ENCODE results near the gene FOXP1. TPM values are rescaled to one million over a fixed set of nuclear protein-coding genes. Genes with fewer than 3 reads are reported as not detected.

The FOXP1 gene
- total RNA-seq, 1 donor from 2014 or later = 107 TPM

DNA sequence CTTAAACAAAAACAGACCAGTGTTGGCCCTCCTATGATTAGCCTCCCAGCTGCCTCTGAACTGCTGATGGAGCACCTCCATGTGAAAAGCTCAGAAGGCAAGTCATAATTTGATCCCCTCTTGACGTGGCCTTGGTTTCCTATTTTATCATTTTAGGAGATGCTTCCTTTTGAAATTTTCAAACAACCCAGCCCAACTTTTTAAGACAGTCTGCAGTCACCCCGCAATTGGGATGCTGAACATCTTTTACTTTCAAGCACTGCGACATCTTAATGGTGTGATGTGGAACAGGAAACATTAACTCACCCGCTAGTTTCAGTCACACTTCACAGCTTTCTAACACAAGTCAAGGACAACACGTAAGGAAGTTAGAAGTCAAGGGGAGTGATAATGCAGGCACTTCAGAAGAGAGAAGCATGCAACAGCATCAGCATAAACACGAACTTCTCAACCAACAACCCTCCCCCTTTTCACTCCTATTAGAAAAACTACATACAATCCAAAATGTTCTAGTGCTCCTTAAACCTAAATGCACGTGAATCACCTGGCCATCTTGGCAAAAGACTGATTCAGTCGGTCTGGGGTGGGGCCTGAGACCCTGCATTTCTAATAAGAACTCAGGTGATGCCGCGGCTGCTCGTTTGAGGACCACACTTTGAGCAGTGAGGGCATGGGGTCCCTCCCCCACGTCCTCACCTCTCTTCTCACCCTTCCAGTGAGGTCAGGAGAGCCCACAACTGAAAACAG lies 161.5 kb downstream of the FOXP1 start:
- Mint-ChIP-seq H3K4me3 (ENCODE audit: unreplicated experiment) (no peak overlapping the region), H3K27ac (ENCODE audit: unreplicated experiment) (peak overlapping the region; percentile 18), H3K36me3 (ENCODE audit: low read depth, unreplicated experiment) (peaks cover 11% of the 10 kb centered on the region), H3K9me3 (ENCODE audit: unreplicated experiment) (no peaks in the 10 kb centered on the region), H3K27me3 (ENCODE audit: low read depth, unreplicated experiment) (no peaks in the 10 kb centered on the region), H3K4me1 (ENCODE audit: low read depth, unreplicated experiment) (peaks cover 39% of the 10 kb centered on the region)
- H3K79me2 ChIP-seq (ENCODE audit: insufficient read depth, low read length) = peaks cover 77% of the 10 kb centered on the region
- peaks cover 80% of the 10 kb centered on the region for H4K20me1 ChIP-seq (ENCODE audit: insufficient read depth, low read length)
- no peaks in the 10 kb centered on the region for H3K36me3 ChIP-seq (ENCODE audit: insufficient read depth, low read length)
- no peaks in the 10 kb centered on the region for H3K9me3 ChIP-seq (ENCODE audit: insufficient read depth, low read depth, low read length)
- H3K27me3 ChIP-seq (ENCODE audit: insufficient read depth, low read length) = no peaks in the 10 kb centered on the region
- DNase-seq (ENCODE audit: low read depth) = no peak
- no peak for TF ChIP-seq EZH2 (IDR thresholded peaks at IDR 0.05; ENCODE audit: insufficient read depth, low read length)
- TF ChIP-seq, protein P1, sequence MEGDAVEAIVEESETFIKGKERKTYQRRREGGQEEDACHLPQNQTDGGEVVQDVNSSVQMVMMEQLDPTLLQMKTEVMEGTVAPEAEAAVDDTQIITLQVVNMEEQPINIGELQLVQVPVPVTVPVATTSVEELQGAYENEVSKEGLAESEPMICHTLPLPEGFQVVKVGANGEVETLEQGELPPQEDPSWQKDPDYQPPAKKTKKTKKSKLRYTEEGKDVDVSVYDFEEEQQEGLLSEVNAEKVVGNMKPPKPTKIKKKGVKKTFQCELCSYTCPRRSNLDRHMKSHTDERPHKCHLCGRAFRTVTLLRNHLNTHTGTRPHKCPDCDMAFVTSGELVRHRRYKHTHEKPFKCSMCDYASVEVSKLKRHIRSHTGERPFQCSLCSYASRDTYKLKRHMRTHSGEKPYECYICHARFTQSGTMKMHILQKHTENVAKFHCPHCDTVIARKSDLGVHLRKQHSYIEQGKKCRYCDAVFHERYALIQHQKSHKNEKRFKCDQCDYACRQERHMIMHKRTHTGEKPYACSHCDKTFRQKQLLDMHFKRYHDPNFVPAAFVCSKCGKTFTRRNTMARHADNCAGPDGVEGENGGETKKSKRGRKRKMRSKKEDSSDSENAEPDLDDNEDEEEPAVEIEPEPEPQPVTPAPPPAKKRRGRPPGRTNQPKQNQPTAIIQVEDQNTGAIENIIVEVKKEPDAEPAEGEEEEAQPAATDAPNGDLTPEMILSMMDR (IDR thresholded peaks at IDR 0.05; ENCODE audit: insufficient read depth, low read depth, low read length) = no peak
- no peak overlapping the region for H3K9ac ChIP-seq (ENCODE audit: low read length)
- H3K27ac ChIP-seq (ENCODE audit: low read depth, low read length) = no peak overlapping the region
- no peak overlapping the region for H3K4me3 ChIP-seq (ENCODE audit: insufficient read depth, low read depth, low read length)
- H3K4me1 ChIP-seq (ENCODE audit: insufficient read depth, low read length) = peaks cover 25% of the 10 kb centered on the region
- H2AFZ ChIP-seq (ENCODE audit: low read depth, low read length) = no peak overlapping the region
- no peak overlapping the region for H3K4me2 ChIP-seq (ENCODE audit: low read length)
- FAIRE-seq = no peak

DNA sequence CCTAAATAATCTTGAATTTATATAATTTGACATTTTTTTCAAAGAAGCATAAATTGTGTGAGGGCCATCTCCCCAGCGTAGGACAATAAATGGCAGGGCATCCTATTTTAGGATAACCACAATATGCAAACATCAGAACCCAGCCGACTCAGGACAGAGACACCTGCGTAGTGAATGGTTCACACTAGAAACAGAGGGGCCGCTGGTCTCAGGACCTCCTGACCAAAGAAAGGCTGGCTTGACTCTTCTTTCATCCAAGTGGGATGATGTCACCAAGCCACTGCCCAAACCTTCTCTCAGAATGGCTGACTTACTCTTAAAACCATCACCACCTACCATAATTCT lies 162.1 kb downstream of the FOXP1 start:
- H4K20me1 ChIP-seq (ENCODE audit: insufficient read depth, low read length) = peaks cover 85% of the 10 kb centered on the region
- H3K9me3 ChIP-seq (ENCODE audit: insufficient read depth, low read depth, low read length) = no peaks in the 10 kb centered on the region
- no peak overlapping the region for H3K27ac ChIP-seq (ENCODE audit: low read depth, low read length)
- no peak overlapping the region for H3K9ac ChIP-seq (ENCODE audit: low read length)
- H3K4me1 ChIP-seq (ENCODE audit: insufficient read depth, low read length) = peaks cover 24% of the 10 kb centered on the region
- Mint-ChIP-seq H3K4me3 (ENCODE audit: unreplicated experiment) (no peak overlapping the region), H3K4me1 (ENCODE audit: low read depth, unreplicated experiment) (peaks cover 39% of the 10 kb centered on the region), H3K27ac (ENCODE audit: unreplicated experiment) (peak overlapping the region; percentile 18), H3K9me3 (ENCODE audit: unreplicated experiment) (no peaks in the 10 kb centered on the region), H3K27me3 (ENCODE audit: low read depth, unreplicated experiment) (no peaks in the 10 kb centered on the region), H3K36me3 (ENCODE audit: low read depth, unreplicated experiment) (peaks cover 11% of the 10 kb centered on the region)
- no peaks in the 10 kb centered on the region for H3K36me3 ChIP-seq (ENCODE audit: insufficient read depth, low read length)
- no peak overlapping the region for H3K4me3 ChIP-seq (ENCODE audit: insufficient read depth, low read depth, low read length)
- DNase-seq (ENCODE audit: low read depth) (no peak), FAIRE-seq (no peak)
- H3K4me2 ChIP-seq (ENCODE audit: low read length) = no peak overlapping the region
- TF ChIP-seq EZH2 (IDR thresholded peaks at IDR 0.05; ENCODE audit: insufficient read depth, low read length) = no peak
- TF ChIP-seq, protein P1 (IDR thresholded peaks at IDR 0.05; ENCODE audit: insufficient read depth, low read depth, low read length) = no peak
- no peak overlapping the region for H2AFZ ChIP-seq (ENCODE audit: low read depth, low read length)
- peaks cover 83% of the 10 kb centered on the region for H3K79me2 ChIP-seq (ENCODE audit: insufficient read depth, low read length)
- H3K27me3 ChIP-seq (ENCODE audit: insufficient read depth, low read length) = no peaks in the 10 kb centered on the region

DNA sequence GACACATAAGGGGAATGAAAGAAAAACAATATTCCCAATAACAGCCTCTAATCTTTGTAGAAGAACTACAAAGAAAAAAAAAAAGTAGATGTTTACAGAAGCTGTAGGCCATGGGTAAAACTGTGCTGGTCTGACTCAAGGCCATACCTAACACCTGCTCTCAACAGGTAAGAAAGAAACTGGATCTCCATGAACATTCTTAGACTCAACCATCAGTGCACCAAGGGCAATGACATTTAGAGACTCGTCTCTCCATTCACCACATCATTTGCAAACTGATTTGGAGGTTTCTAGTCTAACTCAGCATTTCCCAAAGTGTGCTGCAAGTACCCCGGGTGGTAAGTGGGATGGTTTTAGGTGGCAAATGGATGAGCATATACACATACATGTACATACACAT lies 164.2 kb downstream of the FOXP1 start:
- Histone ChIP-seq H3K36me3 (ENCODE audit: insufficient read depth, low read length) (no peaks in the 10 kb centered on the region), H3K9me3 (ENCODE audit: insufficient read depth, low read depth, low read length) (no peaks in the 10 kb centered on the region), H3K9ac (ENCODE audit: low read length) (no peak overlapping the region), H3K4me3 (ENCODE audit: insufficient read depth, low read depth, low read length) (no peak overlapping the region), H2AFZ (ENCODE audit: low read depth, low read length) (no peak overlapping the region), H3K4me2 (ENCODE audit: low read length) (no peak overlapping the region), H3K27ac (ENCODE audit: low read depth, low read length) (no peak overlapping the region), H3K4me1 (ENCODE audit: insufficient read depth, low read length) (peaks cover 7% of the 10 kb centered on the region), H3K79me2 (ENCODE audit: insufficient read depth, low read length) (peaks cover 99% of the 10 kb centered on the region), H4K20me1 (ENCODE audit: insufficient read depth, low read length) (peaks cover 86% of the 10 kb centered on the region), H3K27me3 (ENCODE audit: insufficient read depth, low read length) (no peaks in the 10 kb centered on the region)
- TF ChIP-seq, protein P1 (IDR thresholded peaks at IDR 0.05; ENCODE audit: insufficient read depth, low read depth, low read length) = no peak
- no peak for TF ChIP-seq EZH2 (IDR thresholded peaks at IDR 0.05; ENCODE audit: insufficient read depth, low read length)
- DNase-seq (ENCODE audit: low read depth) = no peak
- Mint-ChIP-seq H3K27ac (ENCODE audit: unreplicated experiment) (no peak overlapping the region), H3K4me3 (ENCODE audit: unreplicated experiment) (no peak overlapping the region), H3K4me1 (ENCODE audit: low read depth, unreplicated experiment) (peaks cover 44% of the 10 kb centered on the region), H3K36me3 (ENCODE audit: low read depth, unreplicated experiment) (peaks cover 11% of the 10 kb centered on the region), H3K9me3 (ENCODE audit: unreplicated experiment) (no peaks in the 10 kb centered on the region), H3K27me3 (ENCODE audit: low read depth, unreplicated experiment) (no peaks in the 10 kb centered on the region)
- no peak for FAIRE-seq

Data from astrocyte (in vitro differentiated cells and primary cell).